ENCODE data around the gene RANBP3.

DNA sequence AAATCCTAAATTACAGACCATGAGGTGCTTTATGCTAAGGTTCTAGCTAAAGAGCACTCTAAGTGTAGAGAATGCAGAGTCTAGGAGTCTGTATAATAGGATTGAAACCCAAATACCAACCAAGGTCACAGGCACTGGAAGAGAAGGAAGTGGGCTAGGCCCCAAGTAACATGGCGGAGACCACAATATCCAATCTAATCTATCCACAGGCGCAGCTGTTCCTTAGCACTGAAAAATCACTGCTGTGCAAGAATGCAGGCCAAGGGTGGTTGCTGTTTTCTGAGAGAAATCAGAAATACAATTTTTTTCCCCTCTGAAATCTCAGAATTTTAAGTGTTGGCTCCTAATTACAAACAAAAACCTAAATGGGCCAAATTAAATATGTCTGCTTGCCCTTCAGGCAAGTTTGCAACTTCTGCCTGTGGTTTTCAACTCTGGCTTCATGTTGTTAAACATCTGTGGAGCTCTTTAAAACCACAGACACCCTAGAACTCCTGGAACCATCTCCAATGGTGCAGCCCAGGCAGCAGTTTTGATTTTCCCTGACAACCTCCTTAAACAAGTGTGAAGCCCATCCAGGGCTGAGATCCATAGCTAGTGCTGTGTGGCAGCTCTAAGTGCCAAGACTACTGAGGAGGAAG, 6.1 kb downstream of the RANBP3 start:
- no peak for TF ChIP-seq POLR2A (IDR thresholded peaks at IDR 0.05; ENCODE audit: low read length)
- no peak for TF ChIP-seq GATA1 (IDR thresholded peaks at IDR 0.05; ENCODE audit: low read depth, low read length)
